ENCODE measurements around the gene S100A11. TPM values are rescaled to one million over a fixed set of nuclear protein-coding genes. Genes with fewer than 3 reads are reported as not detected.
A peak's percentile ranks its signal among the peaks of the same experiment; 100 is the strongest.

The S100A11 gene
- total RNA-seq, 1 donor from 2014 or later, result 511 TPM

GRCh38 chr1:152050886-152051675 lies 14.3 kb upstream of the S100A11 start:
- H3K4me3 Mint-ChIP-seq, result peak overlapping the region; percentile 74
- H3K9me3 Mint-ChIP-seq, result no peaks in the 10 kb centered on the region
- no peaks in the 10 kb centered on the region for H3K36me3 Mint-ChIP-seq
- H3K4me1 Mint-ChIP-seq (ENCODE audit: unreplicated experiment), result peaks cover 18% of the 10 kb centered on the region
- H3K27me3 Mint-ChIP-seq, result peaks cover 35% of the 10 kb centered on the region
- TF ChIP-seq CTCF (conservative IDR thresholded peaks at IDR 0.05), result no peak
- no peak for DNase-seq (ENCODE audit: extremely low spot score, unreplicated experiment)
- peak overlapping the region; percentile 91 for H3K27ac Mint-ChIP-seq

GRCh38 chr1:152049291-152050083 lies 12.7 kb upstream of the S100A11 start:
- peak overlapping the region; percentile 6 for H3K4me3 Mint-ChIP-seq
- H3K27me3 Mint-ChIP-seq, result peaks cover 20% of the 10 kb centered on the region
- H3K27ac Mint-ChIP-seq, result peak overlapping the region; percentile 86
- no peak for TF ChIP-seq CTCF (conservative IDR thresholded peaks at IDR 0.05)
- H3K9me3 Mint-ChIP-seq, result no peaks in the 10 kb centered on the region
- H3K36me3 Mint-ChIP-seq, result no peaks in the 10 kb centered on the region
- peaks cover 18% of the 10 kb centered on the region for H3K4me1 Mint-ChIP-seq (ENCODE audit: unreplicated experiment)
- DNase-seq (ENCODE audit: extremely low spot score, unreplicated experiment), result no peak

GRCh38 chr1:152048416-152049009 lies 11.7 kb upstream of the S100A11 start:
- H3K27ac Mint-ChIP-seq, result peak overlapping the region; percentile 100
- peaks cover 10% of the 10 kb centered on the region for H3K27me3 Mint-ChIP-seq
- no peak for DNase-seq (ENCODE audit: extremely low spot score, unreplicated experiment)
- H3K4me1 Mint-ChIP-seq (ENCODE audit: unreplicated experiment), result peaks cover 18% of the 10 kb centered on the region
- no peaks in the 10 kb centered on the region for H3K36me3 Mint-ChIP-seq
- H3K4me3 Mint-ChIP-seq, result peak overlapping the region; percentile 82
- no peaks in the 10 kb centered on the region for H3K9me3 Mint-ChIP-seq
- no peak for TF ChIP-seq CTCF (conservative IDR thresholded peaks at IDR 0.05)

GRCh38 chr1:152047730-152048415 lies 11.1 kb upstream of the S100A11 start:
- no peaks in the 10 kb centered on the region for H3K36me3 Mint-ChIP-seq
- H3K27ac Mint-ChIP-seq, result peak overlapping the region; percentile 100
- H3K4me1 Mint-ChIP-seq (ENCODE audit: unreplicated experiment), result peaks cover 18% of the 10 kb centered on the region
- DNase-seq (ENCODE audit: extremely low spot score, unreplicated experiment), result peak; percentile 80
- TF ChIP-seq CTCF (conservative IDR thresholded peaks at IDR 0.05), result peak; percentile 75
- no peaks in the 10 kb centered on the region for H3K9me3 Mint-ChIP-seq
- peaks cover 7% of the 10 kb centered on the region for H3K27me3 Mint-ChIP-seq
- peak overlapping the region; percentile 82 for H3K4me3 Mint-ChIP-seq

- no peaks in the 10 kb centered on the region for H3K9me3 Mint-ChIP-seq
- DNase-seq (ENCODE audit: extremely low spot score, unreplicated experiment), result no peak
- H3K27ac Mint-ChIP-seq, result peak overlapping the region; percentile 100
- peaks cover 3% of the 10 kb centered on the region for H3K27me3 Mint-ChIP-seq
- no peak for TF ChIP-seq CTCF (conservative IDR thresholded peaks at IDR 0.05)
- peaks cover 14% of the 10 kb centered on the region for H3K4me1 Mint-ChIP-seq (ENCODE audit: unreplicated experiment)
- H3K4me3 Mint-ChIP-seq, result peak overlapping the region; percentile 82
- H3K36me3 Mint-ChIP-seq, result no peaks in the 10 kb centered on the region
Observed at GRCh38 chr1:152047413-152047729, 10.6 kb upstream of the S100A11 start.
